ENCODE measurements around the gene DLEU7. TPM values are rescaled to one million over a fixed set of nuclear protein-coding genes. Genes with fewer than 3 reads are reported as not detected.

The DLEU7 gene
- total and polyA plus RNA-seq, 2 donors (not counting 1 experiment from before 2014, with no cell fraction given), result 0.07 to 0.25 TPM

DNA sequence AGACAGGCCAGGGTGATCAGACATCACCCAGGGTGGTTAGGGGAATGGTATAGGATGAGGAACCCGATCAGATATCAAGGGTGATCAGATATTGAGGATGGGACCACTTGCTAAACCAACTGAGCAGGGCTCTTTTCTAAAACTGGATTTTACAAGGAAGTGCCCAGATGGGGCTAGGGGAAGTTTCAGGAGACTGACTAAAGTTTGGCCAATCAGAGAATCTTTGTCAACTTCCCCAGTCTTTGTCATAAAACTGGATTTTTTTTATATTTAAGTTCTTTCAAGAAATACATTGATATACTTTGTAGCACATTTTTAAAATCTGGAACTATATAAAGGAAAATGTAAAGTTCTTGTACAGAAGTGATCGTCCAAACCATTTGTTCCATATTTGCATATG lies 30.5 kb upstream of the DLEU7 start:
- ATAC-seq (ENCODE audit: low read depth), result no peak
- Histone ChIP-seq H3K27me3 (replicated peaks in 1 of 4; ENCODE audit: control extremely low read depth in 1 of 4, control insufficient read depth in 3 of 4, insufficient read depth in 4 of 4, low read length in 3 of 4) (no peaks in the 10 kb centered on the region), H3K4me1 (ENCODE audit: control insufficient read depth in 2 of 2, insufficient read depth in 2 of 2, low read length in 2 of 2) (no peaks in the 10 kb centered on the region), H2AFZ (ENCODE audit: insufficient read depth, low read depth, low read length, poor library complexity, severe bottlenecking) (no peak overlapping the region), H3K9ac (ENCODE audit: low read length) (no peak overlapping the region), H3K36me3 (replicated peaks in 1 of 2; ENCODE audit: control extremely low read depth in 1 of 2, control insufficient read depth in 1 of 2, extremely low read depth in 1 of 2, insufficient read depth in 2 of 2, low read length in 1 of 2) (no peaks in the 10 kb centered on the region), H4K20me1 (ENCODE audit: control insufficient read depth, insufficient read depth, low read length, poor library complexity, severe bottlenecking) (no peaks in the 10 kb centered on the region), H3K9me3 (ENCODE audit: control extremely low read depth in 1 of 3, control insufficient read depth in 2 of 3, insufficient read depth in 1 of 3, low read length in 2 of 3) (no peaks in the 10 kb centered on the region), H3K4me2 (replicated peaks; ENCODE audit: low read depth, low read length, poor library complexity, severe bottlenecking) (no peak overlapping the region), H3K4me3 (ENCODE audit: control extremely low read depth in 1 of 5, extremely low read depth in 1 of 5, insufficient read depth in 1 of 5, low read depth in 2 of 5, low read length in 4 of 5) (no peak overlapping the region), H3K27ac (ENCODE audit: low read length in 2 of 2) (no peak overlapping the region), H3K79me2 (ENCODE audit: control insufficient read depth, insufficient read depth, low read length) (no peaks in the 10 kb centered on the region)
- TF ChIP-seq, protein P1, sequence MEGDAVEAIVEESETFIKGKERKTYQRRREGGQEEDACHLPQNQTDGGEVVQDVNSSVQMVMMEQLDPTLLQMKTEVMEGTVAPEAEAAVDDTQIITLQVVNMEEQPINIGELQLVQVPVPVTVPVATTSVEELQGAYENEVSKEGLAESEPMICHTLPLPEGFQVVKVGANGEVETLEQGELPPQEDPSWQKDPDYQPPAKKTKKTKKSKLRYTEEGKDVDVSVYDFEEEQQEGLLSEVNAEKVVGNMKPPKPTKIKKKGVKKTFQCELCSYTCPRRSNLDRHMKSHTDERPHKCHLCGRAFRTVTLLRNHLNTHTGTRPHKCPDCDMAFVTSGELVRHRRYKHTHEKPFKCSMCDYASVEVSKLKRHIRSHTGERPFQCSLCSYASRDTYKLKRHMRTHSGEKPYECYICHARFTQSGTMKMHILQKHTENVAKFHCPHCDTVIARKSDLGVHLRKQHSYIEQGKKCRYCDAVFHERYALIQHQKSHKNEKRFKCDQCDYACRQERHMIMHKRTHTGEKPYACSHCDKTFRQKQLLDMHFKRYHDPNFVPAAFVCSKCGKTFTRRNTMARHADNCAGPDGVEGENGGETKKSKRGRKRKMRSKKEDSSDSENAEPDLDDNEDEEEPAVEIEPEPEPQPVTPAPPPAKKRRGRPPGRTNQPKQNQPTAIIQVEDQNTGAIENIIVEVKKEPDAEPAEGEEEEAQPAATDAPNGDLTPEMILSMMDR (IDR thresholded peaks at IDR 0.05), result no peak
- H3K4me3 Mint-ChIP-seq, result no peak overlapping the region
- CTCF ChIA-PET, result no interaction called here
- 100% methylated on average over 1 of the region's 2 CpGs for WGBS (ENCODE audit: insufficient coverage)
- no peaks in the 10 kb centered on the region for H3K4me1 Mint-ChIP-seq
- POLR2A ChIA-PET, result no interaction called here
- no peak for DNase-seq
- H3K27me3 Mint-ChIP-seq, result no peaks in the 10 kb centered on the region
- peaks cover 5% of the 10 kb centered on the region for H3K9me3 Mint-ChIP-seq (ENCODE audit: insufficient read depth)
- intact Hi-C loops (cut with micrococcal nuclease), result no loop called here
- no peak overlapping the region for H3K27ac Mint-ChIP-seq

GRCh38 chr13:50873467-50873866 lies 30.0 kb upstream of the DLEU7 start:
- H3K4me3 Mint-ChIP-seq, result no peak overlapping the region
- Histone ChIP-seq H3K27me3 (replicated peaks in 1 of 4; ENCODE audit: control extremely low read depth in 1 of 4, control insufficient read depth in 3 of 4, insufficient read depth in 4 of 4, low read length in 3 of 4) (no peaks in the 10 kb centered on the region), H3K27ac (ENCODE audit: low read length in 2 of 2) (no peak overlapping the region), H3K36me3 (replicated peaks in 1 of 2; ENCODE audit: control extremely low read depth in 1 of 2, control insufficient read depth in 1 of 2, extremely low read depth in 1 of 2, insufficient read depth in 2 of 2, low read length in 1 of 2) (no peaks in the 10 kb centered on the region), H3K79me2 (ENCODE audit: control insufficient read depth, insufficient read depth, low read length) (no peaks in the 10 kb centered on the region), H3K4me1 (ENCODE audit: control insufficient read depth in 2 of 2, insufficient read depth in 2 of 2, low read length in 2 of 2) (no peaks in the 10 kb centered on the region), H3K4me3 (ENCODE audit: control extremely low read depth in 1 of 5, extremely low read depth in 1 of 5, insufficient read depth in 1 of 5, low read depth in 2 of 5, low read length in 4 of 5) (no peak overlapping the region), H3K9ac (ENCODE audit: low read length) (no peak overlapping the region), H3K9me3 (ENCODE audit: control extremely low read depth in 1 of 3, control insufficient read depth in 2 of 3, insufficient read depth in 1 of 3, low read length in 2 of 3) (no peaks in the 10 kb centered on the region), H2AFZ (ENCODE audit: insufficient read depth, low read depth, low read length, poor library complexity, severe bottlenecking) (no peak overlapping the region), H4K20me1 (ENCODE audit: control insufficient read depth, insufficient read depth, low read length, poor library complexity, severe bottlenecking) (no peaks in the 10 kb centered on the region), H3K4me2 (replicated peaks; ENCODE audit: low read depth, low read length, poor library complexity, severe bottlenecking) (no peak overlapping the region)
- no peaks in the 10 kb centered on the region for H3K27me3 Mint-ChIP-seq
- intact Hi-C loops (cut with micrococcal nuclease), result no loop called here
- ATAC-seq (ENCODE audit: low read depth), result no peak
- ChIA-PET POLR2A (no interaction called here), CTCF (no interaction called here)
- H3K9me3 Mint-ChIP-seq (ENCODE audit: insufficient read depth), result peaks cover 5% of the 10 kb centered on the region
- WGBS (ENCODE audit: insufficient coverage), result 100% methylated on average over 2 of the region's 2 CpGs
- no peak for DNase-seq
- TF ChIP-seq, protein P1 (IDR thresholded peaks at IDR 0.05), result no peak
- no peak for TF ChIP-seq EZH2 (IDR thresholded peaks at IDR 0.05; ENCODE audit: borderline replicate concordance, insufficient read depth, low read depth, low read length, poor library complexity, severe bottlenecking)
- H3K27ac Mint-ChIP-seq, result no peak overlapping the region
- peaks cover 1% of the 10 kb centered on the region for H3K4me1 Mint-ChIP-seq
